Endothelial cell of umbilical vein (primary cell): Measurements from ENCODE around the gene SNCB. TPM values are rescaled to one million over a fixed set of nuclear protein-coding genes. Genes with fewer than 3 reads are reported as not detected.

ENCODE experiments used
- BruUV-seq: library from RNA; stranded (reverse); fragments of 400-500 nt; replicated peaks from 2 replicates; lab custom pipeline; 2021; lab: Mats Ljungman, UMichigan
- CTCF ChIA-PET: fragments of 300-600, 350-600 bp; sonication (Branson Sonifier 250); formaldehyde crosslinking; loops from one replicate; lab custom pipeline; 2021; ENCODE audit warnings: antibody characterized with exemption, inconsistent platforms; lab: Charles Lee
- POLR2A ChIA-PET: fragments of 300-600, 350-600 bp; sonication (Branson Sonifier 250); formaldehyde crosslinking; loops from one replicate; lab custom pipeline; 2021; ENCODE audit warnings: antibody characterized with exemption, inconsistent platforms; lab: Charles Lee
- DNase-seq: peaks from one replicate; pipeline ENCODE4 v3.0.0-alpha.2; 2011; ENCODE audit warnings: low read depth, low spot score
- FAIRE-seq: peaks from 2 replicates; lab custom pipeline; 2011; peaks lifted over from hg19 to GRCh38; lab: Jason Lieb, UNC
- H2AFZ ChIP-seq: 2 replicates; pipeline ENCODE4 v1.6.0; 2012; ENCODE audit warnings: low read depth, low read length, control low read depth, inconsistent platforms
- H3K27ac ChIP-seq: 2 replicates; pipeline ENCODE4 v1.5.1; 2011; ENCODE audit warnings: low read depth, mild to moderate bottlenecking, control low read depth, low read length, moderate library complexity; ENCODE audit not compliant: insufficient read depth
- H3K27me3 ChIP-seq, 2 experiments: 2 replicates each; pipeline versions ENCODE4 v1.6.0 to v1.6.1; 2011; ENCODE audit warnings: low read length in 2 of 2, mixed read lengths in 1 of 2; ENCODE audit not compliant: control insufficient read depth in 2 of 2, insufficient read depth in 2 of 2
- H3K36me3 ChIP-seq, 2 experiments: 2 replicates in 1 of 2; 3 replicates in 1 of 2; pipeline ENCODE4 v1.5.1; 2011; ENCODE audit warnings: low read length in 2 of 2, mild to moderate bottlenecking in 1 of 2, moderate library complexity in 1 of 2; ENCODE audit not compliant: control insufficient read depth in 2 of 2, insufficient read depth in 2 of 2; ENCODE audit errors: extremely low read depth in 1 of 2
- H3K4me1 ChIP-seq: 3 replicates; pipeline ENCODE4 v1.5.1; 2011; ENCODE audit warnings: mild to moderate bottlenecking, low read length; ENCODE audit not compliant: control insufficient read depth, insufficient read depth; ENCODE audit errors: extremely low read depth
- H3K4me2 ChIP-seq: 2 replicates; pipeline ENCODE4 v1.6.1; 2011; ENCODE audit warnings: low read length, control low read depth, mixed read lengths; ENCODE audit not compliant: insufficient read depth
- H3K4me3 ChIP-seq, 3 experiments: fragments of 200-600 bp in 1 of 3; sonication (generic), shearing (Covaris generic) in 1 of 3; replicated peaks in 1 of 3; 2 replicates each; pipeline ENCODE4 v1.5.1; 2011 to 2016; ENCODE audit warnings: control low read depth in 3 of 3, low read length in 3 of 3, mild to moderate bottlenecking in 2 of 3, inconsistent platforms in 1 of 3, low read depth in 1 of 3, moderate library complexity in 1 of 3; ENCODE audit not compliant: insufficient read depth in 1 of 3
- H3K79me2 ChIP-seq: 2 replicates; pipeline ENCODE4 v1.6.0; 2012; ENCODE audit warnings: low read length, inconsistent platforms; ENCODE audit not compliant: control insufficient read depth, insufficient read depth
- H3K9ac ChIP-seq: replicated peaks from 2 replicates; pipeline ENCODE3; 2011; ENCODE audit warnings: low read length, control low read depth; ENCODE audit not compliant: insufficient read depth; ENCODE audit errors: extremely low read depth
- H3K9me1 ChIP-seq: replicated peaks from 3 replicates; pipeline ENCODE4 v1.6.0; 2011; ENCODE audit warnings: mild to moderate bottlenecking, low read length; ENCODE audit not compliant: control insufficient read depth, insufficient read depth; ENCODE audit errors: extremely low read depth
- H3K9me3 ChIP-seq: replicated peaks from 2 replicates; pipeline ENCODE4 v1.5.1; 2012; ENCODE audit warnings: low read length, inconsistent platforms; ENCODE audit not compliant: control insufficient read depth, insufficient read depth
- H4K20me1 ChIP-seq: replicated peaks from 2 replicates; pipeline ENCODE3; 2011; ENCODE audit warnings: mild to moderate bottlenecking, low read length; ENCODE audit not compliant: control insufficient read depth, insufficient read depth; ENCODE audit errors: extremely low read depth
- EZH2 ChIP-seq: IDR thresholded peaks from 2 replicates; pipeline ENCODE4 v1.6.1; 2012; ENCODE audit warnings: borderline replicate concordance, low read depth, mild to moderate bottlenecking, moderate library complexity, low read length, inconsistent platforms; ENCODE audit not compliant: severe bottlenecking
- FOS ChIP-seq: IDR thresholded peaks from 2 replicates; pipeline ENCODE4 v1.6.1; 2011; ENCODE audit warnings: mild to moderate bottlenecking, low read length, moderate library complexity, borderline replicate concordance; ENCODE audit not compliant: insufficient read depth
- GATA2 ChIP-seq: IDR thresholded peaks from 2 replicates; pipeline ENCODE4 v1.7.0; 2011; ENCODE audit warnings: low read depth, mild to moderate bottlenecking, moderate library complexity, mixed read lengths, low read length; ENCODE audit not compliant: insufficient read length, insufficient read depth
- JUN ChIP-seq: IDR thresholded peaks from 2 replicates; pipeline ENCODE4 v1.6.1; 2011; ENCODE audit warnings: borderline replicate concordance, low read depth; ENCODE audit not compliant: insufficient read length, insufficient read depth
- MYC ChIP-seq: IDR thresholded peaks from one replicate; pipeline ENCODE4 v1.6.1; 2011; ENCODE audit warnings: mild to moderate bottlenecking, low read depth, low read length
- POLR2A ChIP-seq: IDR thresholded peaks from 2 replicates; pipeline ENCODE4 v1.6.1; 2012; ENCODE audit warnings: low read depth, mild to moderate bottlenecking, control low read depth, low read length
- POLR2AphosphoS5 ChIP-seq: IDR thresholded peaks from 2 replicates; pipeline ENCODE4 v1.6.1; 2012; ENCODE audit warnings: low read depth, mild to moderate bottlenecking, control low read depth, low read length, moderate library complexity; ENCODE audit not compliant: insufficient read depth
- dilution Hi-C: fragments of 300-500 bp; cut with MboI; formaldehyde crosslinking; loops from one replicate; pipeline ENCODE4 v1.15.0; 2019; ENCODE audit warnings: low sequenced_read_pairs; ENCODE audit not compliant: extremely low pct_ligation_motif_present
- intact Hi-C: fragments of 100-400 bp; cut with micrococcal nuclease; formaldehyde crosslinking; loops from one replicate; pipeline ENCODE4 v1.10.0; 2022
- polyA plus RNA-seq, 4 experiments: library from polyadenylated mRNA; depleted of rRNA in 3 of 4; stranded (reverse) in 3 of 4; unstranded in 1 of 4; fragments of >200 nt; gene quantifications; 2 replicates each; pipeline versions ENCODE4 v1.2.1 to v1.2.3, GENCODE V29; 2011 to 2012; ENCODE audit warnings: missing spikeins in 1 of 4
- total RNA-seq: library from RNA; stranded (reverse); gene quantifications from 2 replicates; pipeline ENCODE4 v1.2.3, GENCODE V29; 2021
- TF ChIP-seq, protein P1 (sequence below): IDR thresholded peaks from 2 replicates; pipeline ENCODE4 v1.6.1; 2011; ENCODE audit not compliant: insufficient read depth, insufficient read length
- TF ChIP-seq, protein P2 (sequence below), 2 donors: IDR thresholded peaks; 1 replicate in 1 of 2; 2 replicates in 1 of 2; pipeline ENCODE4 v1.5.1; 2011; ENCODE audit warnings: low read length in 2 of 2, mild to moderate bottlenecking in 2 of 2, moderate library complexity in 2 of 2, control low read depth in 1 of 2, inconsistent platforms in 1 of 2, low read depth in 1 of 2; ENCODE audit not compliant: insufficient read depth in 1 of 2; ENCODE audit errors: extremely low read depth in 1 of 2

SNCB gene
- total and polyA plus RNA-seq, 2 donors (not counting 3 experiments of a cell fraction or from before 2014, with no cell fraction given): 0.08 TPM; not detected in 1

DNA sequence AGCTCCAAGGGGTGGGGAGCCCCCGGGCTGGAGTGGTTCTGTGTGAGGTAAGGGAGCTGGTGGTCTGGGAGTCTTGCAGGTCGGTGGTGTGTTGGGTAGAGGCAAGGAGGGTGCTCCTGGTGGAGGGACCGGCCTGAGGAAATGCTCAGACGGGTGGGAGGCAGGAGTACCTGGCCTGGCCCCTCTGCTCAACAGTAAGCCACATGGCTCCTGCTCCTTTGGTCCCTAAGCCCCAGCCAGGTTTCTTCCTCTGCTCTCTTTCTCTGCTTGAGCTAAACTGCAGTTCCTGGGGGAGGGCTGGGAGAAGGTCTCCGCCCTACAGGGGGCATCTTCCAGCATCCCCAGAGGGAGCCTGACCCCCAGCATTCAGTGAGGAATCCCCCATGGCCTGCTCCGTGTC, 34.1 kb upstream of the SNCB start:
- TF ChIP-seq FOS: no peak
- TF ChIP-seq, protein P1, sequence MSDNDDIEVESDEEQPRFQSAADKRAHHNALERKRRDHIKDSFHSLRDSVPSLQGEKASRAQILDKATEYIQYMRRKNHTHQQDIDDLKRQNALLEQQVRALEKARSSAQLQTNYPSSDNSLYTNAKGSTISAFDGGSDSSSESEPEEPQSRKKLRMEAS: no peak
- no peak for TF ChIP-seq POLR2A
- TF ChIP-seq MYC: no peak
- TF ChIP-seq POLR2AphosphoS5: no peak
- TF ChIP-seq GATA2: no peak
- TF ChIP-seq, protein P2, sequence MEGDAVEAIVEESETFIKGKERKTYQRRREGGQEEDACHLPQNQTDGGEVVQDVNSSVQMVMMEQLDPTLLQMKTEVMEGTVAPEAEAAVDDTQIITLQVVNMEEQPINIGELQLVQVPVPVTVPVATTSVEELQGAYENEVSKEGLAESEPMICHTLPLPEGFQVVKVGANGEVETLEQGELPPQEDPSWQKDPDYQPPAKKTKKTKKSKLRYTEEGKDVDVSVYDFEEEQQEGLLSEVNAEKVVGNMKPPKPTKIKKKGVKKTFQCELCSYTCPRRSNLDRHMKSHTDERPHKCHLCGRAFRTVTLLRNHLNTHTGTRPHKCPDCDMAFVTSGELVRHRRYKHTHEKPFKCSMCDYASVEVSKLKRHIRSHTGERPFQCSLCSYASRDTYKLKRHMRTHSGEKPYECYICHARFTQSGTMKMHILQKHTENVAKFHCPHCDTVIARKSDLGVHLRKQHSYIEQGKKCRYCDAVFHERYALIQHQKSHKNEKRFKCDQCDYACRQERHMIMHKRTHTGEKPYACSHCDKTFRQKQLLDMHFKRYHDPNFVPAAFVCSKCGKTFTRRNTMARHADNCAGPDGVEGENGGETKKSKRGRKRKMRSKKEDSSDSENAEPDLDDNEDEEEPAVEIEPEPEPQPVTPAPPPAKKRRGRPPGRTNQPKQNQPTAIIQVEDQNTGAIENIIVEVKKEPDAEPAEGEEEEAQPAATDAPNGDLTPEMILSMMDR (IDR thresholded peaks at IDR 0.05; ENCODE audit: extremely low read depth in 1 of 2, insufficient read depth in 1 of 2, low read depth in 1 of 2, low read length in 2 of 2): no peak
- TF ChIP-seq JUN: no peak
- TF ChIP-seq EZH2: no peak
- dilution Hi-C loops: no loop called here
- H2AFZ ChIP-seq: no peak overlapping the region
- no peaks in the 10 kb centered on the region for H3K79me2 ChIP-seq
- H3K9ac ChIP-seq: no peak overlapping the region
- BruUV-seq: no TSS peak
- H3K27ac ChIP-seq: no peak overlapping the region
- DNase-seq: no peak
- ChIA-PET POLR2A (no interaction called here), CTCF (no interaction called here)
- peaks cover 7 to 18% of the 10 kb centered on the region in 2 experiments for H3K27me3 ChIP-seq
- no peak for FAIRE-seq
- no peaks in the 10 kb centered on the region for H4K20me1 ChIP-seq
- no peak overlapping the region for H3K4me3 ChIP-seq
- H3K9me1 ChIP-seq: no peaks in the 10 kb centered on the region
- H3K9me3 ChIP-seq: no peaks in the 10 kb centered on the region
- H3K4me1 ChIP-seq: no peaks in the 10 kb centered on the region
- H3K4me2 ChIP-seq: no peak overlapping the region
- H3K36me3 ChIP-seq: no peaks in the 10 kb centered on the region
- intact Hi-C loops: loop anchor here (10.0 kb wide), 1 partner anchor 220 kb away; no protein-coding TSS in a partner anchor
